GM12874 (cell line): ENCODE results near the gene XPOT.

Experiments used
- TF ChIP-seq, protein P1 (sequence below): IDR thresholded peaks from 2 replicates; pipeline ENCODE4 v1.5.1; 2011; ENCODE audit warnings: low read depth, mild to moderate bottlenecking, control low read depth, low read length, moderate library complexity; ENCODE audit not compliant: insufficient read depth

XPOT gene

DNA sequence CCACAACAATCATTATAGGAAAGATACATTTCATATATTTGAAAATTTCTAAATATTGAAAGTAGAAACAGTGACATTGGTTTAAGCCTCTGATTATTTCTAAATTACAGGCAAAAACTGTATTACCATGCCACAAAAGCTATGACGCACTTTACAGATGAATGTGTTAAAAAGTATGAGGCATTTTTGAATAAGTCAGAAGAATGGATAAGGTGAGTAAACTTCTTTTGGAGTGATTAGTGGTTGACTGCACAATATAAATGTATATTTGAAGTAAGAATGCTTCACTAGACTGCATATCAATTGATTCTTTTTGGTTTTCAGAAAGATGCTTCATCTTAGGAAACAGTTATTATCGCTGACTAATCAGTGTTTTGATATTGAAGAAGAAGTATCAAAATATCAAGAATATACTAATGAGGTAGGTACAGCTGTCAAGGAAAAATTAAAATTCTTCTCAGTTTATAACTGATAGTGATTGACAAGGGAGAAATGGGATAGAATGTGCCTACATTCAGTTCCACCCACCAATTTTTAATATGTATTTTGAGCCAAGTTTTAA lies 92.7 kb downstream of the XPOT start:
- TF ChIP-seq, protein P1, sequence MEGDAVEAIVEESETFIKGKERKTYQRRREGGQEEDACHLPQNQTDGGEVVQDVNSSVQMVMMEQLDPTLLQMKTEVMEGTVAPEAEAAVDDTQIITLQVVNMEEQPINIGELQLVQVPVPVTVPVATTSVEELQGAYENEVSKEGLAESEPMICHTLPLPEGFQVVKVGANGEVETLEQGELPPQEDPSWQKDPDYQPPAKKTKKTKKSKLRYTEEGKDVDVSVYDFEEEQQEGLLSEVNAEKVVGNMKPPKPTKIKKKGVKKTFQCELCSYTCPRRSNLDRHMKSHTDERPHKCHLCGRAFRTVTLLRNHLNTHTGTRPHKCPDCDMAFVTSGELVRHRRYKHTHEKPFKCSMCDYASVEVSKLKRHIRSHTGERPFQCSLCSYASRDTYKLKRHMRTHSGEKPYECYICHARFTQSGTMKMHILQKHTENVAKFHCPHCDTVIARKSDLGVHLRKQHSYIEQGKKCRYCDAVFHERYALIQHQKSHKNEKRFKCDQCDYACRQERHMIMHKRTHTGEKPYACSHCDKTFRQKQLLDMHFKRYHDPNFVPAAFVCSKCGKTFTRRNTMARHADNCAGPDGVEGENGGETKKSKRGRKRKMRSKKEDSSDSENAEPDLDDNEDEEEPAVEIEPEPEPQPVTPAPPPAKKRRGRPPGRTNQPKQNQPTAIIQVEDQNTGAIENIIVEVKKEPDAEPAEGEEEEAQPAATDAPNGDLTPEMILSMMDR: no peak

DNA sequence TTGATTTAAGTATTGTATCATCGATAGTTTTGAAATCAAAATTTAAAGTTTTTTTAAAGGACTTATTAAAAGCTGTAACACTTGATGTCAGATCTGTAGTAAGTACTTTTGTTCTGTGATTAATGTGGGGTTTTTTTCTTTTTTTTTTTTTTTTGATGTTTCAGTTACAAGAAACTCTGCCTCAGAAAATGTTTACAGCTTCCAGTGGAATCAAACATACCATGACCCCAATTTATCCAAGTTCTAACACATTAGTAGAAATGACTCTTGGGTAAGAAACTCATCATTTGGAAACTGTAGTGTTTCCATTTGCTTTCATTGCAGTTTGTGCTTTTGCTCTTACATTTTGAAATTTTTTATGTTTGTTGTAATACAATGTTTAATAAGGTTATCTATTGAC lies 93.3 kb downstream of the XPOT start:
- TF ChIP-seq, protein P1: no peak

DNA sequence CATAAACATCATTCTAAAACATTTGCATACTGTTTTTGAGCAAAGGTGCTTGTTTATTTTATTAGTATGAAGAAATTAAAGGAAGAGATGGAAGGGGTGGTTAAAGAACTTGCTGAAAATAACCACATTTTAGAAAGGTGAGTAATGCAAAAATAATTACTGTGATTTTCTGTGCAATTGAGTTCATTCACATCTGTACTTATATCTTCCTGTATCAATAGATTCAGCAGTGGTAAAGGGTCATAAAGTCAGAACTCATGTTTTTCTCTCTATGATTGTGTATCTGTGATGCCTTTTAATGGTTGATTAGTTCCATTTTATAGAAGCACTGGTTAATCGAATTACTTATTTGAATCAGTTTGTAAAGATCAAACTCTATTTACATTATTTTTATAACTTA lies 93.7 kb downstream of the XPOT start:
- TF ChIP-seq, protein P1: no peak

DNA sequence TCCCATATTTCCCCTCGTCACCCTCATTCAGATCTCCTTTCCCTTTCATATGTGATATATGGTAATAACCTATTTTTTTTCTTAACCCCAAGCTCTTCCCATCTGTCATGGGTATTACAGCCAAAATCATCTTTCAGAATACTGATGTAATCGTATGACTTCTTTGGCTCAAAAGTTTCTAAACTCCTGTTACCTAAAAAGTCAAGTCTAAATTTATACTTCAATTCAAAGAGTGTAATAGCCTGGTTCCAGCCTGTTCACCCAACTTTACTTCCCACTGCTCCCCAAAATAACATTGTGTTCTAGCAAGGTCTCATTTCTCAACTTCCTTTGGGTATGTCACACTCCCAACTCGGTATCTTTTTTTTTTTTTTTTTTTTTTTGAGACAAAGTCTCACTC lies 96.2 kb downstream of the XPOT start:
- TF ChIP-seq, protein P1: no peak
